GM21786 (cell line): ENCODE data around the gene SGCD.

Source experiments
- ATAC-seq: cut with Tn5 transposase; IDR thresholded peaks from one replicate; pipeline ENCODE4 v1.9.1; 2021; ENCODE audit not compliant: unreplicated experiment

The SGCD gene

GRCh38 chr5:156498226-156498980 is 171.4 kb downstream of the SGCD start:
- no peak for ATAC-seq

GRCh38 chr5:156500755-156501154 is 173.8 kb downstream of the SGCD start:
- ATAC-seq, result no peak

- ATAC-seq, result no peak
Measured at GRCh38 chr5:156505101-156505500, 178.1 kb downstream of the SGCD start.

GRCh38 chr5:156513123-156513815 is 186.3 kb downstream of the SGCD start:
- ATAC-seq, result no peak

- ATAC-seq, result no peak
Measured at GRCh38 chr5:156515121-156515520, 188.2 kb downstream of the SGCD start.

GRCh38 chr5:156515803-156516360 is 188.9 kb downstream of the SGCD start:
- no peak for ATAC-seq

GRCh38 chr5:156522651-156523529 is 195.9 kb downstream of the SGCD start:
- no peak for ATAC-seq

- ATAC-seq, result no peak
Measured at GRCh38 chr5:156523607-156524006, 196.6 kb downstream of the SGCD start.

GRCh38 chr5:156526081-156526925 is 199.3 kb downstream of the SGCD start:
- no peak for ATAC-seq

- no peak for ATAC-seq
Measured at GRCh38 chr5:156527611-156528010, 200.6 kb downstream of the SGCD start.

- ATAC-seq, result no peak
Measured at GRCh38 chr5:156528673-156529072, 201.7 kb downstream of the SGCD start.

- ATAC-seq, result no peak
Measured at GRCh38 chr5:156529892-156530291, 202.9 kb downstream of the SGCD start.

GRCh38 chr5:156531199-156531598 is 204.2 kb downstream of the SGCD start:
- ATAC-seq, result no peak

GRCh38 chr5:156532921-156533320 is 206.0 kb downstream of the SGCD start:
- no peak for ATAC-seq

GRCh38 chr5:156534085-156534484 is 207.1 kb downstream of the SGCD start:
- ATAC-seq, result no peak

- no peak for ATAC-seq
Measured at GRCh38 chr5:156534906-156535485, 208.0 kb downstream of the SGCD start.

- no peak for ATAC-seq
Measured at GRCh38 chr5:156540491-156540890, 213.5 kb downstream of the SGCD start.

- no peak for ATAC-seq
Measured at GRCh38 chr5:156541582-156541981, 214.6 kb downstream of the SGCD start.

GRCh38 chr5:156543348-156544145 is 216.6 kb downstream of the SGCD start:
- ATAC-seq, result no peak
